ENCODE measurements around the gene ABHD15. TPM values are rescaled to one million over a fixed set of nuclear protein-coding genes. Genes with fewer than 3 reads are reported as not detected.

Gene ABHD15
- total and polyA plus RNA-seq, 5 donors: 5.2 to 7.5 (median 7.3) TPM

DNA sequence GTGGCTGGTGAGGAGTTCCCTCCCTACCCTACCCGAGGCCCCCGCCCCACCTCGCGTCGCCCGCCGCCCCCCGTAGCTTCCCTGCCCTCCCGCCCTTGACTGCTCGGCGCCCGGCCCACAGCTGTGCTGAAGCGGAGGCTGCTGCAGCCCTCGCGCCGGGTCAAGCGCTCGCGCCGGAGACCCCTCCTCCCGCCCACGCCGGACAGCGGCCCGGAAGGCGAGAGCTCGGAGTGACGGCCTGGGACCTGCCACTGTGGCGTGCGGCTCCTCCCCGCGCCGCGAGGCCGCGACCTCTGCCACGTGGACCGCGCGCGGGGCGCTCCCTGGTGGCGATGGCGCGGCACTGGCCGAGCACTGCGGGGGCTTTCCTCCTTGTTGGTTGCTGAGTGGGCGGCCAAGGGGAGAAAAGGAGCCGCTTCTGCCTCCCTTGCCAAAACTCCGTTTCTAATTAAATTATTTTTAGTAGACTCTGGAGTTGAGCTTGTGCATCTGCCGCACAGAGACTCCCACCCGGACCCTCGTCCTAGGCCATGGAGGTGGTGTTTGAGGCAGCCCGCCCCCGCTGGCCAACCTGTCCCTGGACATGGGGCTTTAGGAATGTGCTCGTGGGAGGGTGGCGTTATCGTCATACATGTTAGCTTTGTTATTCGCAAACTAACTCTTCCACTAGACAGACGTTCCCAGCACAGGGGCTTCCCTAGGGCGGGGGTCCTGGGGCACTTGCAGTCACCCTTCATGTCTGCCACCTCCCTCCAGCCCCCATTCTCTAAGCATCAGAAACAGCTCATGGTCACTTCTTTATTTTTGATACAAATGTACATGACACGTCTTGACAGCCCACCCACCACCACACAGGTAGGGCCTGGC lies 6.1 kb upstream of the ABHD15 start:
- 13% methylated on average over 62 of the region's 62 CpGs for WGBS
- H3K27me3 ChIP-seq (ENCODE audit: control insufficient read depth, insufficient read depth): no peaks in the 10 kb centered on the region
- no peak overlapping the region for H3K27ac ChIP-seq (ENCODE audit: low read length)
- DNase-seq (peak; percentile 81 to 91 (median 90)), ATAC-seq (peak; percentile 63 to 65)
- intact Hi-C loops (cut with DNase I): no loop called here
- H3K4me1 ChIP-seq (ENCODE audit: control insufficient read depth, insufficient read depth, low read length): peaks cover 8% of the 10 kb centered on the region
- peak overlapping the region; percentile 26 for H3K4me3 ChIP-seq (ENCODE audit: low read length)
- no peaks in the 10 kb centered on the region for H3K9me3 ChIP-seq (ENCODE audit: control insufficient read depth, low read length)

DNA sequence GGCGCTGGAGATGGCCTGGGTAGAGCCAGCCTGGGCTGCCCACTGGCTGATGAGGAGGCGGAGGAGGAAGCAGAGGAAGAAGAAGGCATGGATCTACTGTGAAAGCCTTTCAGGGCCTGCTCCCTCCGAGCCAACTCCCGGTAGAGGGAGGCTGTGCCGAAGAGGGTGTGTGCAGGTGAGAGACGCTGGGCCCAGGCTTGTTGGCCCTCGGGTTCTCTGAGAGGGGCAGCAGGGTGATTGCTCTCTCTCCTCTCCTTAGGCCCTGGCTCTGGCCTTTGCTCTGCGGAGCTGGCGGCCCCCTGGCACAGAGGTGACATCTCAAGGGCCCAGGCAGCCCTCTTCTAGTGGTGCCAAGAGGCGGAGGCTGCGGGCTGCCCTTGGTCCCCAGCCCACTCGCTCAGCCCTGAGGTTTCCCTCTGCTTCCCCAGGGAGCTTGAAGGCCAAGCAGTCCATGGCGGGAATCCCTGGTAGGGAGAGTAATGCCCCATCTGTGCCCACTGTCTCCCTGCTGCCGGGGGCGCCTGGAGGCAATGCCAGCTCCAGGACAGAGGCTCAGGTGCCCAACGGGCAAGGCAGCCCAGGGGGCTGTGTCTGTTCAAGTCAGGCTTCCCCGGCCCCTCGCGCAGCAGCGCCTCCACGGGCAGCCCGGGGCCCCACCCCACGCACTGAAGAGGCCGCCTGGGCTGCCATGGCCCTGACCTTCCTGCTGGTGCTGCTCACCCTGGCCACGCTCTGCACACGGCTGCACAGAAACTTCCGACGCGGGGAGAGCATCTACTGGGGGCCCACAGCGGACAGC lies 5.2 kb upstream of the ABHD15 start:
- 43% methylated on average over 30 of the region's 30 CpGs for WGBS
- ATAC-seq: peak; percentile 10 to 25
- peaks cover 8% of the 10 kb centered on the region for H3K4me1 ChIP-seq (ENCODE audit: control insufficient read depth, insufficient read depth, low read length)
- intact Hi-C loops (cut with DNase I): no loop called here
- H3K27me3 ChIP-seq (ENCODE audit: control insufficient read depth, insufficient read depth): no peaks in the 10 kb centered on the region
- no peak overlapping the region for H3K27ac ChIP-seq (ENCODE audit: low read length)
- no peaks in the 10 kb centered on the region for H3K9me3 ChIP-seq (ENCODE audit: control insufficient read depth, low read length)
- peak overlapping the region; percentile 26 for H3K4me3 ChIP-seq (ENCODE audit: low read length)
- DNase-seq: peak; percentile 39 to 82 (median 78)

DNA sequence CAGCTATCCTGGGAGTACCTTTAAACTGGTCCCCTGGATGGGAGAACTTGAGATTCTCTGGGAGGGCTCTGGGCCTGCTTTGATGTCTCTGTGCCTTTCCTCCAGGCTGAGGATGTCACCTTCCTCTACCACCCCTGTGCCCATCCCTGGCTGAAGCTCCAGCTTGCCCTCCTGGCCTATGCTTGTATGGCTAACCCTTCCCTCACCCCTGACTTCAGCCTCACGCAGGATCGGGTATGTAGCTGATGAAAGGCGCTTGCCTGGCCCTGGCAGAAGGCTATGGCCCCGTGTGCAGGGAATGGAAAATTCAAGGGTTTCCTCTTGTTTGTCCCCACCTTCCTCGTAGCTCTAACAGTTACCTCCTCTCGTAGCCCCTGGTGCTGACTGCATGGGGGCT lies 4.6 kb upstream of the ABHD15 start:
- no peak overlapping the region for H3K27ac ChIP-seq (ENCODE audit: low read length)
- no peak overlapping the region for H3K4me3 ChIP-seq (ENCODE audit: low read length)
- no peaks in the 10 kb centered on the region for H3K9me3 ChIP-seq (ENCODE audit: control insufficient read depth, low read length)
- DNase-seq: peak in 1 of 3 donors; percentile 20
- peaks cover 8% of the 10 kb centered on the region for H3K4me1 ChIP-seq (ENCODE audit: control insufficient read depth, insufficient read depth, low read length)
- 87% methylated on average over 6 of the region's 6 CpGs for WGBS
- intact Hi-C loops (cut with DNase I): no loop called here
- no peak for ATAC-seq
- H3K27me3 ChIP-seq (ENCODE audit: control insufficient read depth, insufficient read depth): no peaks in the 10 kb centered on the region

DNA sequence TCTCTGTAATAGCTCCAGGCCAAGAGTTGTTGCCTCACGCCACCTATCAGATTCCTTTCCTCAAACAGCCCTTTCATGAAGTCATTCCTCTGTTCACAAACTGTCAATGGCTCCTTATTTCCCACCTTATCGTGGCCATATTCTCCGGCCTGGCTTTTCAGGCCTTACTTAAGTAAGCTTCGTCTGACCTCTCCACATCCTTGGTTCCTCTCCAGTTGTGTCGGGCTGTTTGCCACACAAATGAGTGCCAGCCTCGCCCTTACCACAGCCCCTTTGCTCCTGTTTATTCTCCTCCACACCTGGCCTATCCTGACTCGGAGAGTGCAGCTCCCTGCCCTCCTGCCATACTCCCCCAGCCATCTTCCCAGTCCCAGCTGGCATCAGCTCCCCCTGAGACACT lies 3.7 kb upstream of the ABHD15 start:
- ATAC-seq (no peak), DNase-seq (peak in 2 of 3 donors; percentile 7 to 44)
- Histone ChIP-seq H3K4me3 (ENCODE audit: low read length) (no peak overlapping the region), H3K4me1 (ENCODE audit: control insufficient read depth, insufficient read depth, low read length) (peaks cover 8% of the 10 kb centered on the region), H3K27me3 (ENCODE audit: control insufficient read depth, insufficient read depth) (no peaks in the 10 kb centered on the region), H3K9me3 (ENCODE audit: control insufficient read depth, low read length) (no peaks in the 10 kb centered on the region), H3K27ac (ENCODE audit: low read length) (no peak overlapping the region)
- intact Hi-C loops (cut with DNase I): no loop called here
- 83% methylated on average over 7 of the region's 7 CpGs for WGBS

DNA sequence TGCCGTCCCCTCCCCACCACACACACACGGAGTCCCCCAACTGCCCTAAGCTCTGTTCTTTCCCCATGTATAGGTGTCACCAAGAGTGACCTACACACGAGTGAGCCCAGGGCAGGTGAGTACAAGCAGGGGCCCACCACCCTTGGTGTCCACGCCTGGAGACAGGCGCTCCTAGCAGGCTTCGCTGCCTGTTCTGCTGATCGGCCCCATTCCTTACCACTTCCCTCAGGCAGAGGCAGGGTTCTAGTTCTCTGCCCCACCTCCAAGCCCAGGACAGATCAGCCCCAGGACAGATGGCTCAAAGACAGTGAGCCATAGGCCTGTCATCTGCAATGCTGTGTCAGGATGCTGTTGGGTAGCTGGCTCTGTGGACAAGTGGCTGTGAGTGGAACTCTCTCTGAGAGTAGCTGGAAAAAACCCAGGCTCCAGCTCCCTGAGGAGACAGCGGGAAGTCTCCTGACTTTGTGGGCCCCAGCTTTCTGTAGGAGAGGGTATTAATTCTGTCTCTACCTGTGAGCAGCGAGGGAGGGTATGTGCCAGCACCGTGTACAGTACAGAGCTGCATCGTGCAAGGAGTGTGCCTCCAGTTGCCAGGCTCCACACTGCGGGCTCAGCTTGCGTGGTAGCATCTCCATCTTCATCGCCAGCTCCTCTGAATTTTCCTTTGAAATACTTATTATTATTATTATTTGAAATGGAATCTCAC lies 2.6 kb upstream of the ABHD15 start:
- intact Hi-C loops (cut with DNase I): no loop called here
- Histone ChIP-seq H3K27ac (ENCODE audit: low read length) (peak overlapping the region; percentile 76), H3K4me3 (ENCODE audit: low read length) (peak overlapping the region; percentile 63), H3K27me3 (ENCODE audit: control insufficient read depth, insufficient read depth) (no peaks in the 10 kb centered on the region), H3K9me3 (ENCODE audit: control insufficient read depth, low read length) (no peaks in the 10 kb centered on the region), H3K4me1 (ENCODE audit: control insufficient read depth, insufficient read depth, low read length) (peaks cover 8% of the 10 kb centered on the region)
- no peak for ATAC-seq
- DNase-seq: peak; percentile 17 to 50 (median 47)
- WGBS: 58% methylated on average over 14 of the region's 14 CpGs

DNA sequence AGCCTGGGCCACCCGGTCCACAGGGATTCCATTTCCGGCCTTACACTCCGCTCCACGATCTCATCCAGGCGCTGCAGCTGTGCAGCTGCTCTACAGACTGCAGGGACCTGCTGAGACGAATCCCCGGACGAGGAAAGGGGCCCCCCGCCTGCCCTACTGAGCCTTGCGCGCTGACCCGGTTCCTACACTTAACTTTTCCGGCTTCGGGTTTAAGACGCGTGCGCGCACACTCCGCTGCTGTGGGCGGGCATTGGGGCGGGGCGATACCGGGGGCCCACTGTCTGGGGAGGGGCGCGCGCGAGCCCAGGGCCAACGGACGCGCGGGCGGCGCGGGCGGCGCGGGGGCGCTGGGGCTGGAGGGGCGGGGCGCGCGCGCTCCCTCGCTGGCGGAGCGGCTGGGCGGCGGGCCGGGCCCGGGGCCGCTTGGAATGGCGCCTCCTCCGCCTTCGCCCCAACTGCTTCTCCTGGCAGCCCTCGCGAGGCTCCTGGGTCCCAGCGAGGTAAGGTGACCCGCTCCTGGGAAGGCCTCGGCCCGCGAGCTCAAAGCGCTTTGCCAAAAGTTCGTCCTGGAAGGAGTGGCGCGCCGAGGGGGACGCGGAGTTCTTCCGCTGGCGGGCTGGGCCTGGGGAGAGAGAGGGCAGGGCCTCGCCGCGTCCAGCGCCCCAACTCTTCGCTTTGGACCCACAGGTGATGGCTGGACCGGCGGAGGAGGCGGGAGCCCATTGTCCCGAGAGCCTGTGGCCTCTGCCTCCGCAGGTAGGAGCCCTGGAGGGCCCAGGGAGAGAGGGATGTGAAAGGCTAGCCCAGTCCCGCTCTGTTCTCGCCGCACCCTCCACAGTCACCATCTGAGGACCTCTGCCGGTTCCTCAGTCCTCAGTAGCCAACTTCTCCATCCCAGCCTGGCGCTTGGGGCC lies 1.8 kb upstream of the ABHD15 start, which contains the start of gene TP53I13:
Gene TP53I13, plus strand, starts transcription at position 371 of the 914 bp plus-strand sequence. Its CDS starts 58 bp downstream, at position 429.
- WGBS: 1% methylated on average over 85 of the region's 85 CpGs
- ATAC-seq (peak; percentile 72 to 78), DNase-seq (peak; percentile 90 to 97 (median 96))
- H3K4me3 ChIP-seq (ENCODE audit: low read length): peak within 1 kb of the TSS; percentile 63
- peaks cover 8% of the 10 kb centered on the region for H3K4me1 ChIP-seq (ENCODE audit: control insufficient read depth, insufficient read depth, low read length)
- no peaks in the 10 kb centered on the region for H3K27me3 ChIP-seq (ENCODE audit: control insufficient read depth, insufficient read depth)
- peak within 1 kb of the TSS; percentile 76 for H3K27ac ChIP-seq (ENCODE audit: low read length)
- intact Hi-C loops (cut with DNase I): no loop called here
- H3K9me3 ChIP-seq (ENCODE audit: control insufficient read depth, low read length): no peaks in the 10 kb centered on the region

DNA sequence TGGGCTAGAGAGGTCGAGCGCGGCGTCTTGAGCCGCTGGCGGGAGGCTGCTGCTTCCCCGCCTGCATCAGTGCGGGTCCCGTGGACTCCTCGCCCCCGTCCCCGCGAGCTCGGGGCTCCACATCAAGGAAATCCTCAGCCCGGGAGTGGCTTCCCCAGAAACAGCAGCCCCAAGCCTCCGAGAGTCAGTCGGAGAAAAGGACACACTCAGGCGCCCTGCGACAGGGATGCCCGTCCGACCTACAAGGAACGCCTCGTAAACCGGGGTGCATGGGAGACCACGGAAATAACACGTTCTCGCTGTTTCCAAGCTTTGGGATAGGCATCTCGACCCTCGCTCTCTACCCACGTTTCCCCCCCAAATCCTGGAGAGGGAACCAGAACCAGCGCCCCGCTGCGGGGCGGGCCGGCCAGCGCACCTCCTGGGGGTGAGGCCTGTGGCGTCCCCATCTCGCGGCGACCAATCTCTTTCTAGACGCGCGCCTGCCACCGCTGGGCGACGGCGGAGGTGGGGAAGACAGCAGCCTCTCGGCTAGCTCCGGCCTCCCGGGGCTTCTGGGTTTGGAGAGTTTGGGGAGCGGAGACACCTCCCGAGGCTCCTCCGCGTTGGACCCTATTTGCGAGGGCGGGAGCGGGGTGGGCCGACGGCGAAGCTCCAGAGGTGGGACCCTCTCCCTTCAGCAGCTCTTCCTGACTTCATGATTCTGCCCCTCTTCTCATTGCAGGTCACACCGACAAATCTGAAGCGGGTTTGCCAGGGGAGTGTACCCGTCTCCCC lies 905 bp upstream of the ABHD15 start:
- peak; percentile 42 to 49 for ATAC-seq

DNA sequence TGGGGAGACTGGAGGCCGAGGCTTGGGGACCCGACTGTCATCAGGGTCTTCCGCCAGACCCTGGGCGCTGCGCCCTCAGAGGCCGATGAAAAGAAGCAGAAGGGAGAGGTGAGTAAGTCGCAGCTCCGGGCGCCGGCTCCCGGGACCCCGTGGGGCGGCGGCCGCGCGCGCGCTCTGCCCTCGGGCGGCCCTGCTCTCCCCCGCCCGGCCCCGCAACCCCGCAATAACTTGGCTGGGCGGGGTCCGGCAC lies 392 bp upstream of the ABHD15 start:
- under 1% methylated on average over 27 of the region's 27 CpGs for WGBS
- H3K4me1 ChIP-seq (ENCODE audit: control insufficient read depth, insufficient read depth, low read length): peaks cover 8% of the 10 kb centered on the region

More for the DNA sequence above, 905 bp upstream of the ABHD15 start:
- DNase-seq: peak; percentile 75 to 89 (median 88)
- no peaks in the 10 kb centered on the region for H3K9me3 ChIP-seq (ENCODE audit: control insufficient read depth, low read length)
- no peaks in the 10 kb centered on the region for H3K27me3 ChIP-seq (ENCODE audit: control insufficient read depth, insufficient read depth)
- peak overlapping the region; percentile 61 for H3K27ac ChIP-seq (ENCODE audit: low read length)
- H3K4me3 ChIP-seq (ENCODE audit: low read length): peak overlapping the region; percentile 63
- intact Hi-C loops (cut with DNase I): no loop called here
- peaks cover 8% of the 10 kb centered on the region for H3K4me1 ChIP-seq (ENCODE audit: control insufficient read depth, insufficient read depth, low read length)
- WGBS: under 1% methylated on average over 63 of the region's 63 CpGs

DNA sequence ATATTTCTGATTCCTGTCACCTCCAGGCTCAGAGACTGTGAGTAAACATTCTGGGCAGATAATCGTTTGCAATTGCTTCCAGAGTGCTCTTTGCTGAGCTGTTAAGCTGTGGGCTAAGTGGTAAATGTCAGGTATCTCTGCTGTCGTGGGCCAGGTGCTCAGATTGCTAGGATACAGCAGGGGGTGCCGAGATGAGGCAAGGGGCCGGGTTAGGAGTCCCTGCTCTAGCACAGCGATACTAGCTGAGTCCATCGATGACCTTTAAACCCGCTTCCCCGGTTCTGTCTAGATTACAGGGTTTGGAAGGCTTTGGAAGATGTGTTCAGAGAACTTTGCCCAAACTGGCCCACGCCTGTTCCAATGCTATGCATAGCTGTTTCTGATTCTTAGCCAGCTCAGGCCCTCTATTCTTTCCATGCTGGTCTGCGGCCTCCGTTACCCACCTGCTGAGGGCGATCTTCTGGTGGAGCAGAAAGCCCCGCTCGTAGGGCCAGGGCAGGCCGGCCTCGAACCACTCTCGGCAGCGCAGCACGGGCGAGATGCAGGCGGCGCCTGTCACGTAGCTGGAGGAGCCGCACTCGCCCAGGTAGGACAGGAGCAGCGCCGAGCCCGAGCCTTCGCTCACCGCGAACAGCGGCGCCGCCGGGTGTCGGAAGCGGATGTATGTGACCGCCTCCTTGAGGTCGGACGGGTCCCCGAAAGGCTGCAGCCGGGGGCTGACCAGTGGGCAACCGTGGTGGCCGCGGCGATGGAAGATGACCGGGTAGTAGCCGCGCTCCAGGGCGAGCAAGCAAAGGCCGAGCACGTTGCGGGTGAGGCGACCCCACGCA lies 979 bp downstream of the ABHD15 start:
- Histone ChIP-seq H3K4me1 (ENCODE audit: control insufficient read depth, insufficient read depth, low read length) (peaks cover 9% of the 10 kb centered on the region), H3K27ac (ENCODE audit: low read length) (no peak overlapping the region), H3K9me3 (ENCODE audit: control insufficient read depth, low read length) (no peaks in the 10 kb centered on the region), H3K27me3 (ENCODE audit: control insufficient read depth, insufficient read depth) (no peaks in the 10 kb centered on the region), H3K4me3 (ENCODE audit: low read length) (peak overlapping the region; percentile 63)
- DNase-seq: peak; percentile 37 to 76 (median 73)
- 22% methylated on average over 55 of the region's 55 CpGs for WGBS
- intact Hi-C loops (cut with DNase I): no loop called here
- ATAC-seq: peak in 1 of 2 donors; percentile 1

More for the DNA sequence above, 392 bp upstream of the ABHD15 start:
- ATAC-seq (peak; percentile 1 to 3), DNase-seq (no peak)
- peak overlapping the region; percentile 61 for H3K27ac ChIP-seq (ENCODE audit: low read length)
- H3K4me3 ChIP-seq (ENCODE audit: low read length): peak overlapping the region; percentile 63
- no peaks in the 10 kb centered on the region for H3K9me3 ChIP-seq (ENCODE audit: control insufficient read depth, low read length)
- H3K27me3 ChIP-seq (ENCODE audit: control insufficient read depth, insufficient read depth): no peaks in the 10 kb centered on the region
- intact Hi-C loops (cut with DNase I): no loop called here

Data from right cardiac atrium (tissue), 5 donors.